Memory B cell (primary cell): Measurements from ENCODE around the gene ZNF800.
A peak's percentile ranks its signal among the peaks of the same experiment; 100 is the strongest.
"Not testable (repeated sequence)": the region's sequence is repeated elsewhere in the genome, so short reads cannot be mapped to it uniquely, and the experiment has no call there.

Experiments
- ATAC-seq: fragments of 150-1000 bp; cut with Tn5 transposase; 2 replicates; pipeline ENCODE4 v1.10.0; 2021; ENCODE audit warnings: low read depth, mild to moderate bottlenecking, moderate library complexity
- DNase-seq, 2 donors: peaks; one replicate each; pipeline ENCODE4 v3.0.0; 2022; ENCODE audit warnings: low spot score in 2 of 2
- H3K27ac Mint-ChIP-seq: one replicate; pipeline ENCODE4 v1.8.0; 2022; ENCODE audit warnings: mild to moderate bottlenecking, moderate library complexity, mixed read lengths
- H3K27me3 Mint-ChIP-seq: one replicate; pipeline ENCODE4 v1.8.0; 2022; ENCODE audit warnings: mixed read lengths
- H3K36me3 Mint-ChIP-seq: one replicate; pipeline ENCODE4 v1.8.0; 2022; ENCODE audit warnings: mild to moderate bottlenecking, mixed read lengths
- H3K4me1 Mint-ChIP-seq: one replicate; pipeline ENCODE4 v1.8.0; 2022; ENCODE audit warnings: mixed read lengths
- H3K4me3 Mint-ChIP-seq: one replicate; pipeline ENCODE4 v1.8.0; 2022; ENCODE audit warnings: mild to moderate bottlenecking, moderate library complexity, mixed read lengths
- H3K9me3 Mint-ChIP-seq: one replicate; pipeline ENCODE4 v1.8.0; 2022; ENCODE audit warnings: mixed read lengths

Gene ZNF800

DNA sequence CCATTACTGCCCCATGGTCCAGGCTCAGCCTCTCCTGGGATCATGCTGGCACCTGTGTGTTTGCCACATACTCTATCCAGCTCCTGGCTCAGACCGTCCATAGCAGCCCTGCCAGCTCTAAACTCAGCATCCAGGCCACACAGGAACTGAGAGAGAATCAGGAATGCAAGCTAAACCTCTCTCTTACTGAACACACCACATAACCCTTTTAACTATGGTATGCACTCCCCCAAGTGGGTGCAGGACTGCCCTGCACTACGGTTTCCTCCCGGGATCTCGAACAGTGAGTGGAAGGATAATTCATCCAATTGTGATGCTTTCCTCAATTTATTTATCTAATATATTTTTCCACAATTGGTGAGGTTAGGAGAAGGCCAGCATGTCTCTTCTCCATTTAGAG lies 17.1 kb upstream of the ZNF800 start:
- H3K4me3 Mint-ChIP-seq: no peak overlapping the region
- H3K27ac Mint-ChIP-seq: no peak overlapping the region
- peaks cover 4% of the 10 kb centered on the region for H3K27me3 Mint-ChIP-seq
- H3K9me3 Mint-ChIP-seq: no peaks in the 10 kb centered on the region
- ATAC-seq (no peak), DNase-seq (no peak)
- H3K36me3 Mint-ChIP-seq: no peaks in the 10 kb centered on the region
- peaks cover 24% of the 10 kb centered on the region for H3K4me1 Mint-ChIP-seq

DNA sequence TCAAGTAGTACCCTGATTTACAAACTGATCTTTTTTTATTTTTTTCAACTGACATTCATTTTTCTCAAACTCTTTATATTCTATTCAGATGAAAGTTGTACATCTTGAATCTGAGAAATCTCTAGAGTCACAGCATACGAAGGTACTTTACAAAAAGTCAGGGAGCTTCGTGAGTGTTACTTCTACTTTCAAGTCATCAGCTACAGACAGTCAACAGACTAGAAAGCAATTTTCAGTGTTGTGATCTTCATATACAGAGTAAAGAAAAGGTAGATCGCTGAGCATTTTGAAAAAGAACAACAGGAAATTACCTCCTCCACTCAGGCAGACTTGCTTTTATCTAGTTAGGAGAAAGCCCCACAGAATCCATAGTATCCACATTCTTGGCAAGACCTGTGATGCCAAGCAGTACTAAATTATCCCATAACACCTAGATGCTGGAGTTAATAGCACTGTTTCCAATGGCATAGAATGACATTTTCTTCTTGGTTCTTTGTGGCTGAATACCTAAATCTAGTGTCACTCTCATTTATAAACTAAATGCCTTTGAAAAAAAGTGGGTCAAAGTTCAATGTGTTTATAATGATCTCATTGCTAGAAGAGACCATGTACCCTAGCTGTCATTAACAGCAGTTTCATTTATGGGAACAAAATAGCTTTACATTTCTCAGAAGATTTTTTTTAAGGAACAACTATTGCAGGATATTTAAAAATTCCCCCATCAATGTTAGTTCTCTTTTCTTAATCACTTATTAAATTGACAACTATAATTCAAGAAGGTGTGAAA lies 12.0 kb upstream of the ZNF800 start:
- DNase-seq: no peak
- peaks cover 1% of the 10 kb centered on the region for H3K9me3 Mint-ChIP-seq
- no peak overlapping the region for H3K4me3 Mint-ChIP-seq
- no peak overlapping the region for H3K27ac Mint-ChIP-seq
- H3K27me3 Mint-ChIP-seq: peaks cover 10% of the 10 kb centered on the region
- ATAC-seq: no peak
- H3K36me3 Mint-ChIP-seq: no peaks in the 10 kb centered on the region
- H3K4me1 Mint-ChIP-seq: peaks cover 3% of the 10 kb centered on the region

DNA sequence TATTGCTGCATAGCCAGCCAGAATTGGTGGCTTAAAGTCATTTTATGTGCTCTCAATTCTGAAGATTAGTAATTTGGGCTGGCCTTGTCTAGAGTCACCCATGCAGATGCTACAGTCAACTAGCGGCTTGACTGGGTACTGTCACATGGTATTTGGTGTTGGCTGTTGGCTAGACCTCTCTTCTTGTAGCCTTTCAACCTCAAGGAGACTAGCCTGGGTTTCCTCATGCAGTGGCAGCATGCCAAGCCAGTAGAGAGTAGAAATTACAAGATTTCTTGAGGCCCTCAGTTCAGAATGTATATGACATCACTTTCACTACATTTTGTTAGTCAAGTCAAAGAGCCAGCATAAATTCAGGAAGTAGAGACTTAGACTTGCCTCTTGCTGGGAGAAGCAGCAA lies 3.7 kb upstream of the ZNF800 start:
- Mint-ChIP-seq H3K4me3 (no peak overlapping the region), H3K36me3 (no peaks in the 10 kb centered on the region), H3K27me3 (peaks cover 3% of the 10 kb centered on the region), H3K9me3 (peaks cover 1% of the 10 kb centered on the region), H3K4me1 (peaks cover 5% of the 10 kb centered on the region), H3K27ac (no peak overlapping the region)
- DNase-seq: no peak
- no peak for ATAC-seq

DNA sequence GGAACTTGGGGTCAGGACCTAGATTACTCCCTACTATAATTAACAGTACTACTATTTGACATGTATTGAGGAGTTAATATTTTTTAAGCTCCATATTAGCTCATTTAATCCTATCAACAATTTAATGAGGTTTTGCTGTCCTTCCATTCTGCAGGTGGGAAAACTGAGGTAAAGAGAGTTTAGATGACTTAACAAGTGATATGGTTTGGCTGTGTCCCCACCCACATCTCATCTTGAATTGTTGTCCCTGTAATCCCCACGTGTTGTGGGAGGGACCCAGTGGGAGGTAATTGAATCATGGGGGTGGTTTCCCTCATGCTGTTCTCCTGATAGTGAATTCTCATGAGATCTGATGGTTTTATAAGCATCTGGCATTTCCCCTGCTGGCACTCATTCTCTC lies 2.6 kb upstream of the ZNF800 start:
- H3K4me1 Mint-ChIP-seq: peaks cover 12% of the 10 kb centered on the region
- H3K27me3 Mint-ChIP-seq, H3K9me3 Mint-ChIP-seq, H3K4me3 Mint-ChIP-seq, ATAC-seq, DNase-seq, H3K27ac Mint-ChIP-seq, H3K36me3 Mint-ChIP-seq: not testable (repeated sequence)

DNA sequence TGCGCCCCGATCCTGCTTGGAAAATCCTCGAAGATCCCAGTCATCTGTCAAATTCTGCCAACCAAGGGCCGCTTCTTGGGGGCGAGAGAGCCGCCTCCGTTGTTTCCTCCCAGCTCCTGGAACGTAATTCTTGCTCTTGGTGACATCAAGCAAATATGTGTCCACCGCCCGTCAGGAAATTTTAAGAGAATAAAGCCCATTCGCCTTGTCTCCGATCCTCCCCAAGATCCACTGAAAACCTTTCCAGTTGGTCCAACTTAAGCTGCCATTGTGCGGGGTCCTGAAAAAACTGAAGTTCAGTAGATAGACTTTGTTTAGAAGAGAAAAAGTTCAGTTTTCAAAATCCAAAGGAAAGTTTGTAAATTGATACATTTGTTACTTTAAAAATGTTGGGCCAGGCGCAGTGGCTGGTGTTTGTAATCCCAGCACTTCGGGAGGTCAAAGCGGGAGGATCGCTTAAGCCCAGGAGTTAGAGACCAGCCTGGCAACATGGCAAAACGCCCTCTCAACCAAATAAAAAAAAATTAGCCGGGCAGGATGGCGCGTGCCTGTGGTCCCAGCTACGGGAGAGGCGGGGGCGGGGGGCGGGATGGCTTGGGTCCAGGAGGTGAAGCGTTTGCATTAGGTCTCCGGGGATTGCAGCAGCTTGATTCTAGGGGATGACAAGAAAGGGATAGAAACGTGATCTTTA lies 1.0 kb upstream of the ZNF800 start:
- no peak for DNase-seq
- Mint-ChIP-seq H3K9me3 (no peaks in the 10 kb centered on the region), H3K27ac (peak overlapping the region; percentile 94), H3K4me3 (peak overlapping the region; percentile 96), H3K36me3 (peaks cover 12% of the 10 kb centered on the region), H3K27me3 (no peaks in the 10 kb centered on the region), H3K4me1 (peaks cover 23% of the 10 kb centered on the region)
- ATAC-seq: no peak

DNA sequence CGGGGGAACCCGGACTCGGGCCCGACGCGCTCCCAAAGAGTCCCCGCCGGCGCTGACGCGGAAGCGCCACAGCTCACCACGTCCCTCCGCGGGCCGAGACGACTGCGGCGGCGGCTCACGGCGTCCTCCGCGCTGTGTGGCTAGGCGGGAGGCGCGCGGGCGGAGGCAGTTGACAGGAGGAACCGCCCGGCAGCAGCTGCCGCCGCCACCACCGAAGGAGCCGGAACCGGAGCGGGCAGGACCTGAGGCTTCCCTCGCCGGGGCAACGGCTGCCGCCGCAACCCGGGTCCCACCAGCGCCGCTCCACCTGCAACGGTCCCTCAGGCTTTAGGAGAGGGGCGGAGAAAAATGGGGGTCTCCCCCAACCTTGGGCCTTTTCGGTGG lies 334 bp downstream of the ZNF800 start:
- ATAC-seq (peak; percentile 62), DNase-seq (peak in 1 of 2 donors; percentile 61)
- no peaks in the 10 kb centered on the region for H3K9me3 Mint-ChIP-seq
- peak overlapping the region; percentile 96 for H3K4me3 Mint-ChIP-seq
- no peaks in the 10 kb centered on the region for H3K27me3 Mint-ChIP-seq
- peaks cover 17% of the 10 kb centered on the region for H3K36me3 Mint-ChIP-seq
- H3K27ac Mint-ChIP-seq: peak overlapping the region; percentile 94
- peaks cover 28% of the 10 kb centered on the region for H3K4me1 Mint-ChIP-seq

DNA sequence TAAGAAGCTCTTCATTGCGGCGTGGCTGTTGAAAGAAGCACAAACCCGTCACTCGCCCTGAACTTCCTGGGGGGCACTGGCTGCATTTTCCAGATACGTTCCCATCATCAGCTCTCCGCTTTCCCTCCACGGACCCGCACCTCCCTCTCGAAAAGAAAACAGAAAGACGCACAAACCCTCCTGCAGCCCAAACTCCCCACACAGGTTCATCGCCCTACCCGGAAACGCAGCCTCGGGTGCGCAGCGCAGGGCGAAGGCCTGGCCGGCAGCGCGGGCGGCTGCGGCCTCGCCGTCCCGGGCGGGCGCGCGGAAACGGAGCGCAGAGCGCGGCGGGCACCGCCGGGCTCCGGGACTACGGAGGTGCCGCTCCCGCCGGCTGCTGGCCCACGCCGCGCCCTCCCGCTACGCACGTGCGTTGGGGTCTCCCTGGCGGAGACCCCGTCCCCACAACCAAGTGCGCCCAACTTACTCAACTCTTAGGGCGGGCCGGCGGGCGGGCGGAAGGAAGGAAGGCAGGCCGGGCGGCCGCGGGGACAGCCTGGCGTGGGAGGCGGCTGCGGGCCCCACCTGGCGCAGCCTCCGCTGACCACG lies 822 bp downstream of the ZNF800 start:
- DNase-seq: peak; percentile 45 to 62
- Mint-ChIP-seq H3K27ac (peak overlapping the region; percentile 94), H3K27me3 (no peaks in the 10 kb centered on the region), H3K4me1 (peaks cover 28% of the 10 kb centered on the region), H3K36me3 (peaks cover 17% of the 10 kb centered on the region), H3K4me3 (peak overlapping the region; percentile 99), H3K9me3 (no peaks in the 10 kb centered on the region)
- peak; percentile 34 for ATAC-seq

DNA sequence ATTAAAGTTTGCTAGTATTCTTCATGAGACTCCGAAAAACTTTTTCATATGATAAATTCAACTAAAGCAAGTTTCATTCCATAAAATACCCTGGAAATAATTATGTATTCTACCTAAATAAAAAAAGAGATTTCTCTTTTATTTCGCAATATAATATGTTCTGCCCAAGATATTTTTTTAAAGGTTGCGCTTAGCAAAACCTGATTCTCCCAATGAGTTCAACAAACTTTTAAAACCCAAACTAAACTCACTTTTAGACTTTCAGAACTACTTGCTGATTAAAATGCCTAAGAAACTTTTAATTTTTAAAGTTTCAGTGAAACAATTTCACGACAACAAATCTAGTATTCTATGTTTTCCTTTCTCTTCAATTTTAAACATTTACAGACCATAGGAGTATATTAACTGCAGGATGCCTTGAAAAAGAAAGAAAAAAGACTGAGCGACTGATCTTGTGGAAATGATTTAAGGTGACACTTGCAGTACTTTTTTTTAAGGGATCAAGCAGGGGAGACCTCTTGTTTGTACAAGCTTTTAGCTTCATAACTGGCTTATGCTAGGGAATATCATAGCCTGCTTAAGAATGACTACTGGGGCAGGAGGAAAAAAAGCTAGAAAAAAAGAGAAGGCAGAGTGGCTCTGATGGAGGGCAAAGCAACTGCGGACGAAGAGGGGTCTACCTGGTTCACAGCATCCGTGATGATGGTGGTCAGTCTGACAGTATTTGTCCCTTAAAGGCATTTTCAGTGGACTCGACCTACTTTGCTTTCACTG lies 1.5 kb downstream of the ZNF800 start:
- Mint-ChIP-seq H3K27me3 (no peaks in the 10 kb centered on the region), H3K9me3 (no peaks in the 10 kb centered on the region), H3K36me3 (peaks cover 17% of the 10 kb centered on the region), H3K4me3 (peak overlapping the region; percentile 99), H3K27ac (peak overlapping the region; percentile 94), H3K4me1 (peaks cover 31% of the 10 kb centered on the region)
- no peak for DNase-seq
- no peak for ATAC-seq

DNA sequence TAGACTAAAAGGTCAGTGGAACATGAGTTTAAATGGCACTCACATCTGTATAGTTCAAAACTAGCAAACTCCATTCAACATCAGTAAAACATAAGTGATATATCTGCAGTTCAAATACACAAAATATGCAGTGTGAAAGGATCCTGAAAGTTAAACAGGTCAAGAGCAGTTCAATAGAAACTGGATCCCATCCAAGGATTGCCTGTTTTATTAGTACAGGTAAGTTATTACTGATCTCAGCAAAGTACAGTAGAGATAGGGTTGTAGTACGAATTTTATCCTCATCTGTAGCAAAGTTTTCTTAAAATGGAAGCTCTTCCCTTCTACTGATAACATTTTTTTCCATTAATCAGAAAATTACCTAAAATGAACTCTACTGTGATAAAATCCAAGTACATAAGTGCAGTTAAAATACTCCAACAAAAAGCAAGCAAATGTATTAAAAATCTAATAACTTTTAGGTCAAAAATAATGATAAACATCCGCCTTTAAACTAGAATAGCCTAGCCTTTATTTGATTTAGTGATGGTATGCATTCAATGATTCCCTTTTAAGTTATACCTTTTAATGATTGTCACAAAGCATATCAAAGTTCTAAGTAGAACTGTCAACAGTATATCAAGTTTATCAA lies 2.2 kb downstream of the ZNF800 start:
- peak overlapping the region; percentile 4 for H3K4me3 Mint-ChIP-seq
- ATAC-seq (no peak), DNase-seq (no peak)
- peaks cover 33% of the 10 kb centered on the region for H3K4me1 Mint-ChIP-seq
- H3K27ac Mint-ChIP-seq: no peak overlapping the region
- no peaks in the 10 kb centered on the region for H3K27me3 Mint-ChIP-seq
- peaks cover 18% of the 10 kb centered on the region for H3K36me3 Mint-ChIP-seq
- H3K9me3 Mint-ChIP-seq: no peaks in the 10 kb centered on the region

DNA sequence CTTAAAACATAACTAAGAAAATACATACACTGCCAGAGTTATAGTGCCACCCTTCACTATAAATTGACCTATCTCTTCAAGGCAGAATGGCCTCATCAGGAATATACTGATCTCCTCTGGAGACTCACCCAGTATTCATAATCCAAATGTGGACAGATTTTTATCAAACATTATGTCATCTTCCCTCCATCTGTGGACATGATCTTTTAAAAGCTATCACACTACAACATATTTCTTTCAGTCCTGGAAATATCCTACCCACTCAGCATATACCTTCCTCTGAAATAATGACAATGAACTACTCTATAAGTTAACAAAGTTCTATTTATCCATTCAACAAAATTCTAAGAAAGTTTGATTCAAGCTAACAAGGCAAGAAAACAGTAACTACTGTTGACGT lies 3.2 kb downstream of the ZNF800 start:
- Mint-ChIP-seq H3K27ac (peak overlapping the region; percentile 18), H3K27me3 (no peaks in the 10 kb centered on the region), H3K4me1 (peaks cover 33% of the 10 kb centered on the region), H3K9me3 (no peaks in the 10 kb centered on the region), H3K36me3 (peaks cover 18% of the 10 kb centered on the region), H3K4me3 (no peak overlapping the region)
- ATAC-seq (no peak), DNase-seq (no peak)

DNA sequence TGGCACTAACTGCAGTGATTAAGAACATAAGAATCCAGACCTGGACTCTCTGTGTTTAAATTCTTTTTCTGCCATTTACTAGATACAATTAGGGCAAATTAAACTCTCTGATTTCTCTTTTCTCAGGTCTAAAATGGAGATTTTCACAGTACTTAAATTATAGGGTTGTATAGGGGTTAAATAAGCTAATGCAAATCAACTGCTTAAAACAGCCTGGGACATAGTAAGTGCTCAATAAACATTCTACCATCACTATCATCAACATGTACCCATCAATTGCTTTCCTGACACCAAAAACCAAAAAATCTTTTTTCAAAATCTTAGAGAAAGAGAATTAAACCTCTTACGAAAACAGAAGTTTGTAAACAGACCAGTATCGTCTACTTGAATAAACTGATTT lies 4.5 kb downstream of the ZNF800 start:
- H3K27ac Mint-ChIP-seq: peak overlapping the region; percentile 36

DNA sequence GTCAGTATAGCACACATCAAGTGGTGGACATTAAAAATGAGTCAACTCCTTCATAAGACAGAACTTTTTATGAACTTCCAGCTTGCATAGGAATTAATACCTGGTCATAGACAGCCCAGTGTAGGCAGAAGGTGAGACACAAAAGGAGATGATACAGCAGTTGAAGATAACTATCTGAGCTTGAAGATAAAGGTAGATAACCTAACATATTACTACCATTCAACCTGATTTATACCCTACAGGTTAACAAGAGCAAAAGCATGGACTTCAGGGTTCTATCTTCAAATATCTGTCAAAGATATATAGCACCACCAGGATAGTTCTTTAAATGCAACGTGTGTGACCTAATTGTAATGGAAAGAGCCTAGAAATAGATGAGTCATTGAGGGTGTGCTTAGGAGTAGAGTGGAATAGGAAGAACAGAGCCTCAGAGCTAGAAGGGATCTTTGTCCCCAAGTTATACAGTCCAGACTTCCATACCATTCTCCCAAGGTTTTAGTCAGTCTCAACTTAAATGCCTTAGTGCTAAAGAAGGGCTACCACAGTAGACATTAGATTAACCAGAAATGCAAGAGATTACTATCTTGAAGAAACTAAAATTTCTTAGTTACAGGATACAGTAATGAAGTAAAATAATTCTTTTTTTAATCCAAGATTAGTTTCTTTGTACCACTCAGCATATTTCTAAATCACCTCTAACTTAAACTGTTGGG lies 9.2 kb downstream of the ZNF800 start:
- no peak for DNase-seq
- Mint-ChIP-seq H3K36me3 (peaks cover 25% of the 10 kb centered on the region), H3K27me3 (no peaks in the 10 kb centered on the region), H3K9me3 (no peaks in the 10 kb centered on the region), H3K27ac (no peak overlapping the region), H3K4me1 (peaks cover 39% of the 10 kb centered on the region), H3K4me3 (no peak overlapping the region)
- ATAC-seq: no peak

More for the DNA sequence above, 4.5 kb downstream of the ZNF800 start:
- DNase-seq (no peak), ATAC-seq (no peak)
- peaks cover 38% of the 10 kb centered on the region for H3K4me1 Mint-ChIP-seq
- H3K4me3 Mint-ChIP-seq: no peak overlapping the region
- no peaks in the 10 kb centered on the region for H3K9me3 Mint-ChIP-seq
- no peaks in the 10 kb centered on the region for H3K27me3 Mint-ChIP-seq
- peaks cover 23% of the 10 kb centered on the region for H3K36me3 Mint-ChIP-seq
